Measurements from ENCODE around the gene GARIN5B.

DNA sequence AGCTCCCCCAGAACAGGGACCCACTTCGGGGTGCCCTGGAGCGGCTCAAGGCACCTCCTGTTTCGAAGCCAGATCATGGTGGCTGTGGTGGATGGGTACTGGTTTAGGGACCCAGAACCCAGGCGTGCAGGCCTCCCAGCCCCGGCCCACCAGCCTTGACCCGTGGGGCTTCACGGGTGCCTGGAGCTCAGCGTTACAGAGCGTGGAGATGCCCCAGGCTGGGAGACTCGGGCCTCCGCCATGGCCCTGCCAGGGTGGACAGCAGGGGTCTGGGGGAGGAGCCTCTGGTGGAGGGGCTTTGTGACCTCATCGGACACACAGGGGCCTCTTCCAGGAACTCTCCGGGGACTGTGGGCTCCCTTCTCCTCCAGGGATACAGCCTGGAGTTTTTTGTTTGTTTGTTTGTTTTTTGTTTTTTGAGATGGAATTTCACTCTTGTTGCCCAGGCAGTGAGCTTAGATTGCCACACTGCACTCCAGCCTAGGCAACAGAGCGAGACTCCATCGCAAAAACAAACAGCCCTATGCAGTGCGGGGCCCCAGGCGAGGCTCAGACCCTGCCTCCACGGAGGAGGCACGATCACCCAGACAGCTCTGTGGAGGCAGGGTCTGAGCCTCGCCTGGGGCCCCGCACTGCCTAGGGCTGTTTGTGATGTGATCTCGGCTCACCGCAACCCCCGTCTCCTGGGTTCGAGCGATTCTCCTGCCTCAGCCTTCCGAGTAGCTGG is at the start of gene GARIN5B:
- TF ChIP-seq POLR2AphosphoS5 (IDR thresholded peaks at IDR 0.05; ENCODE audit: borderline replicate concordance, low read depth, low read length) (no peak), EZH2 (IDR thresholded peaks at IDR 0.05) (no peak), FOXP2 (optimal IDR thresholded peaks at IDR 0.05; ENCODE audit: control extremely low read depth, extremely low read length, insufficient read depth) (no peak)

All from SK-N-MC (cell line).